Keratinocyte (primary cell): Measurements from ENCODE around the gene ADGRV1.

Source experiments
- EZH2 ChIP-seq: IDR thresholded peaks from one replicate; pipeline ENCODE4 v1.6.1; 2012; ENCODE audit warnings: inconsistent platforms, mild to moderate bottlenecking, low read length, moderate library complexity
- TF ChIP-seq, protein P1 (sequence below), 3 experiments: IDR thresholded peaks in 1 of 3; conservative IDR thresholded peaks in 1 of 3; optimal IDR thresholded peaks in 1 of 3; 2 replicates in 2 of 3; 3 replicates in 1 of 3; pipeline versions ENCODE3 to v1.5.1; 2011; ENCODE audit warnings: low read length in 3 of 3, mild to moderate bottlenecking in 3 of 3, moderate library complexity in 2 of 3, control low read depth in 1 of 3, inconsistent platforms in 1 of 3; ENCODE audit not compliant: insufficient read depth in 2 of 3; ENCODE audit errors: extremely low read depth in 1 of 3

DNA sequence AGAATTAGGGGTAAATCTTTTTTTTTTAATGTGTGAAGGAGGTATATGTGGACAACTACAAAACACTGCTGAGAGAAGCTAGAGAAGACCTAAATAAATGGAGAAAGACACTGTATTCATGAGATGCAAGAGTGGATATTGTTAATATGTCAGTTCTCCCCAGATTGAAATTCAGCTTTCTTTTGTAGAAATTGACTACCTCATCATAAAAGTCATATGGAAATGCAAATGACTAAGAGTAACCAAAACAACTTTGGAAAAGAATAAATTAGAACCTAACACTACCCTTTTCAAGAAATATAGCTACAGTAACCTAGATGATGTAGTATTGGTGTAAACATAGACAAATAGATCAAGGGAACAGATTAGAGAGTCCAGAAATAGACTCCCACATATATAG lies 400.7 kb downstream of the ADGRV1 start:
- TF ChIP-seq, protein P1, sequence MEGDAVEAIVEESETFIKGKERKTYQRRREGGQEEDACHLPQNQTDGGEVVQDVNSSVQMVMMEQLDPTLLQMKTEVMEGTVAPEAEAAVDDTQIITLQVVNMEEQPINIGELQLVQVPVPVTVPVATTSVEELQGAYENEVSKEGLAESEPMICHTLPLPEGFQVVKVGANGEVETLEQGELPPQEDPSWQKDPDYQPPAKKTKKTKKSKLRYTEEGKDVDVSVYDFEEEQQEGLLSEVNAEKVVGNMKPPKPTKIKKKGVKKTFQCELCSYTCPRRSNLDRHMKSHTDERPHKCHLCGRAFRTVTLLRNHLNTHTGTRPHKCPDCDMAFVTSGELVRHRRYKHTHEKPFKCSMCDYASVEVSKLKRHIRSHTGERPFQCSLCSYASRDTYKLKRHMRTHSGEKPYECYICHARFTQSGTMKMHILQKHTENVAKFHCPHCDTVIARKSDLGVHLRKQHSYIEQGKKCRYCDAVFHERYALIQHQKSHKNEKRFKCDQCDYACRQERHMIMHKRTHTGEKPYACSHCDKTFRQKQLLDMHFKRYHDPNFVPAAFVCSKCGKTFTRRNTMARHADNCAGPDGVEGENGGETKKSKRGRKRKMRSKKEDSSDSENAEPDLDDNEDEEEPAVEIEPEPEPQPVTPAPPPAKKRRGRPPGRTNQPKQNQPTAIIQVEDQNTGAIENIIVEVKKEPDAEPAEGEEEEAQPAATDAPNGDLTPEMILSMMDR (optimal IDR thresholded peaks at IDR 0.05 in 1 of 3, IDR thresholded peaks at IDR 0.05 in 1 of 3, conservative IDR thresholded peaks at IDR 0.05 in 1 of 3; ENCODE audit: extremely low read depth in 1 of 3, insufficient read depth in 2 of 3, low read length in 3 of 3): no peak
- TF ChIP-seq EZH2: no peak
